Neural progenitor cell (in vitro differentiated cells): ENCODE results near the gene HCAR2. TPM values are rescaled to one million over a fixed set of nuclear protein-coding genes. Genes with fewer than 3 reads are reported as not detected.
A peak's percentile ranks its signal among the peaks of the same experiment; 100 is the strongest.

Source experiments
- DNase-seq: peaks from one replicate; pipeline ENCODE4 v3.0.0-alpha.2; 2016; ENCODE audit warnings: low spot score
- H2AFZ ChIP-seq: fragments of 200-600 bp; sonication (generic); replicated peaks from 2 replicates; pipeline ENCODE4 v1.6.1; 2016; ENCODE audit warnings: antibody characterized with exemption
- H3F3A ChIP-seq: fragments of 200-600 bp; sonication (generic); 2 replicates; pipeline ENCODE4 v1.6.1; 2016; ENCODE audit warnings: antibody characterized with exemption, low read depth
- H3K27ac ChIP-seq: fragments of 200-600 bp; sonication (generic); 2 replicates; pipeline ENCODE4 v1.5.1; 2016; ENCODE audit warnings: mild to moderate bottlenecking
- H3K27me3 ChIP-seq: fragments of 200-600 bp; sonication (generic); 2 replicates; pipeline ENCODE4 v1.6.1; 2016; ENCODE audit warnings: mild to moderate bottlenecking, moderate library complexity
- H3K36me3 ChIP-seq: fragments of 200-600 bp; sonication (generic); 2 replicates; pipeline ENCODE4 v1.5.1; 2016
- H3K4me1 ChIP-seq: fragments of 200-600 bp; sonication (generic); 2 replicates; pipeline ENCODE4 v1.6.1; 2016; ENCODE audit warnings: mixed run types
- H3K4me2 ChIP-seq: fragments of 200-600 bp; sonication (generic); 2 replicates; pipeline ENCODE4 v1.6.1; 2016
- H3K4me3 ChIP-seq: fragments of 200-600 bp; sonication (generic); 2 replicates; pipeline ENCODE4 v1.5.1; 2016
- H3K79me2 ChIP-seq: fragments of 200-600 bp; sonication (generic); 2 replicates; pipeline ENCODE4 v1.6.1; 2016; ENCODE audit warnings: low read depth
- H3K9ac ChIP-seq: fragments of 200-600 bp; sonication (generic); 2 replicates; pipeline ENCODE4 v1.6.1; 2016
- H3K9me3 ChIP-seq: fragments of 200-600 bp; sonication (generic); 2 replicates; pipeline ENCODE4 v1.5.1; 2016; ENCODE audit warnings: low read depth
- H4K20me1 ChIP-seq: fragments of 200-600 bp; sonication (generic); 2 replicates; pipeline ENCODE4 v1.6.1; 2016; ENCODE audit warnings: low read depth
- H3K27ac Mint-ChIP-seq: 3 replicates; pipeline ENCODE4 v1.8.0; 2021; ENCODE audit warnings: mixed read lengths
- H3K27me3 Mint-ChIP-seq: 2 replicates; pipeline ENCODE4 v1.8.0; 2022; ENCODE audit warnings: low read depth, mild to moderate bottlenecking, inconsistent platforms, moderate library complexity, mixed read lengths; ENCODE audit not compliant: insufficient read depth
- H3K36me3 Mint-ChIP-seq: 3 replicates; pipeline ENCODE4 v1.8.0; 2021; ENCODE audit warnings: mixed read lengths
- H3K4me1 Mint-ChIP-seq: 3 replicates; pipeline ENCODE4 v1.8.0; 2021; ENCODE audit warnings: mixed read lengths
- H3K4me3 Mint-ChIP-seq: 3 replicates; pipeline ENCODE4 v1.8.0; 2021; ENCODE audit warnings: mild to moderate bottlenecking, moderate library complexity, mixed read lengths
- H3K9me3 Mint-ChIP-seq: 3 replicates; pipeline ENCODE4 v1.8.0; 2020; ENCODE audit warnings: mixed read lengths
- CTCF ChIP-seq: fragments of 200-600 bp; sonication (generic); IDR thresholded peaks from 2 replicates; pipeline ENCODE4 v1.5.1; 2017; ENCODE audit warnings: antibody characterized with exemption, mild to moderate bottlenecking
- EZH2 ChIP-seq: fragments of 200-600 bp; sonication (generic); IDR thresholded peaks from 2 replicates; pipeline ENCODE4 v1.6.1; 2017; ENCODE audit warnings: antibody characterized with exemption, mild to moderate bottlenecking, moderate library complexity
- EZH2phosphoT487 ChIP-seq: fragments of 200-600 bp; sonication (generic); IDR thresholded peaks from 2 replicates; pipeline ENCODE4 v1.6.1; 2017; ENCODE audit warnings: antibody characterized with exemption
- total RNA-seq: library from RNA; depleted of rRNA; stranded (reverse); fragments of >200 nt; gene quantifications from 2 replicates; pipeline ENCODE4 v1.2.3, GENCODE V29; 2015; ENCODE audit warnings: low replicate concordance

HCAR2 gene
- total RNA-seq, 1 donor from 2014 or later, result not detected

DNA sequence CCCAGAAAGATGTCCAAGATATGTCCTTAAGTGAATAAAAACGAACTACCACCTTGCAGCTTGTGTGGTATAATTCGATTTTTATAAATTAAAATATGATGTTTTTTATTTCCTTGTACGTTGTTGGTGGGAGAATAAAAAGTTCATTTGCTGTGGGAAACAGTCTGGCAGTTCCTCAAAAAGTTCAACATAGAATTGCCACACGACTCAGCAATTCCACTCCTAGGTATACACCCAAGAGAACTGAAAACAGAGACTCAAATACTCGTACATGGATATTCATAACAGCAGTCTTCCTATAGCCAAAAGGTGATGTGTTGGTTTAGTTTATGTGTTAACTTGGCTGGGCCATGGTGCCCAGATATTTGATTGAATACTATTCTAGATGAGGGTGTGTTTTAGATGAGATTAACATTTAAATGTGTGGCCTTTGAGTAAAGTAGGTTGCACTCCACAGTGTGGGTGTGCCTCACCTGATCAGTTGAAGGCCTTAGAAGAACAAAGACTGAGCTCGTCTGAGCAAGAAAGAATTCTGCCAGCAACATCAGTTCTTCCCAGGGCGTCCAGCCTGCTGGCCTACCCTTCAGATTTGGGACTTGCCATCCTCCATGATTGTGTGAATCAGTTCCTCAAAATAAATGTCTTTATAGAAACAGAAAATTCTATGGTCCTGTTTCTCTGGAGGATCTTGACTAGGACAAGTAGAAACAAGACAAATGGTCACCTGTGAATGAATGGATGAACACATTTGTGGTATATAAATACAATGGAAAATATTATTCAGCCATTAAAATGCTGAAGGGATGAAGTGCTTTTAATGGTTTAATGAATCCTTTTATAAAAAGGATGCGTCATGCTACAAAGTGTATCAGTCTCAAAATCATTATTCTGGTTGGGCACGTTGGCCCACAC lies 44.3 kb upstream of the HCAR2 start:
- Histone ChIP-seq H3K4me1 (peaks cover 18% of the 10 kb centered on the region), H3K36me3 (no peaks in the 10 kb centered on the region), H4K20me1 (no peaks in the 10 kb centered on the region), H3K9ac (no peak overlapping the region), H3K27ac (no peak overlapping the region), H3F3A (peaks cover 29% of the 10 kb centered on the region), H3K4me2 (no peak overlapping the region), H2AFZ (no peak overlapping the region), H3K9me3 (no peaks in the 10 kb centered on the region), H3K4me3 (no peak overlapping the region), H3K27me3 (no peaks in the 10 kb centered on the region), H3K79me2 (no peaks in the 10 kb centered on the region)
- Mint-ChIP-seq H3K27me3 (no peaks in the 10 kb centered on the region), H3K4me3 (no peak overlapping the region), H3K4me1 (peaks cover 21% of the 10 kb centered on the region), H3K9me3 (no peaks in the 10 kb centered on the region), H3K27ac (no peak overlapping the region), H3K36me3 (no peaks in the 10 kb centered on the region)
- TF ChIP-seq CTCF, result no peak
- no peak for TF ChIP-seq EZH2phosphoT487
- no peak for TF ChIP-seq EZH2
- no peak for DNase-seq

- Mint-ChIP-seq H3K4me1 (no peaks in the 10 kb centered on the region), H3K27ac (no peak overlapping the region), H3K36me3 (no peaks in the 10 kb centered on the region), H3K4me3 (no peak overlapping the region), H3K9me3 (no peaks in the 10 kb centered on the region), H3K27me3 (peaks cover 2% of the 10 kb centered on the region)
- Histone ChIP-seq H3K79me2 (no peaks in the 10 kb centered on the region), H3K4me1 (no peaks in the 10 kb centered on the region), H3K9ac (no peak overlapping the region), H4K20me1 (no peaks in the 10 kb centered on the region), H3K4me2 (no peak overlapping the region), H3K27me3 (no peaks in the 10 kb centered on the region), H3K9me3 (no peaks in the 10 kb centered on the region), H3K27ac (no peak overlapping the region), H3F3A (no peaks in the 10 kb centered on the region), H3K4me3 (no peak overlapping the region), H3K36me3 (no peaks in the 10 kb centered on the region), H2AFZ (no peak overlapping the region)
- no peak for DNase-seq
- no peak for TF ChIP-seq CTCF
- TF ChIP-seq EZH2phosphoT487, result no peak
- no peak for TF ChIP-seq EZH2
Measured at GRCh38 chr12:122743895-122744525, 40.9 kb upstream of the HCAR2 start.

DNA sequence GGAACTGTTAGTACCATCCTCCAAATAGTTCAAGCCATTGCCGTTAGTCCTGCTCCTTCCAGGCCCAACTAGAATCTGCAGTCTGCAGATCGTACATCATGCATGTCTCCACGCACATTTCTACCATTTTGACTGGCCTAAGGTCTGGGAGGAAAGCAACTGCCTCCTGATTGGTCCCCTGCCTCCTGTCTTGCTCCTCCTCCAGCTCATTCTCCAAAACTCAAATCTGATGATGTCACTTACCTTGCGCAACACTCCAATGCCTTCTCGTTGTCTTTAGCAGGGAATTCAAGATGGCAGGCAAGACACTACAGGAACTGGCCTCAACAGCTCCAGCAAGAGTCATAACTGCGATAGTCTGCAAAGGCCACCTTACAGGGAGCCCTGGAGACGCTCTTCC lies 37.2 kb upstream of the HCAR2 start:
- no peak for DNase-seq
- H3K9me3 ChIP-seq, result no peaks in the 10 kb centered on the region
- H3K4me1 Mint-ChIP-seq, result no peaks in the 10 kb centered on the region
- H3K27ac ChIP-seq, result no peak overlapping the region
- H3K27ac Mint-ChIP-seq, result no peak overlapping the region
- H3F3A ChIP-seq, result no peaks in the 10 kb centered on the region
- no peak for TF ChIP-seq CTCF
- TF ChIP-seq EZH2, result no peak
- no peak for TF ChIP-seq EZH2phosphoT487
- no peak overlapping the region for H3K4me2 ChIP-seq
- H3K4me3 ChIP-seq, result no peak overlapping the region
- no peaks in the 10 kb centered on the region for H3K36me3 ChIP-seq
- no peaks in the 10 kb centered on the region for H3K27me3 ChIP-seq
- no peaks in the 10 kb centered on the region for H3K79me2 ChIP-seq
- H4K20me1 ChIP-seq, result no peaks in the 10 kb centered on the region
- no peak overlapping the region for H3K9ac ChIP-seq
- H3K27me3 Mint-ChIP-seq, result peaks cover 6% of the 10 kb centered on the region
- H3K4me3 Mint-ChIP-seq, result no peak overlapping the region
- peaks cover 2% of the 10 kb centered on the region for H3K36me3 Mint-ChIP-seq
- peak overlapping the region; percentile 22 for H2AFZ ChIP-seq
- H3K4me1 ChIP-seq, result no peaks in the 10 kb centered on the region
- H3K9me3 Mint-ChIP-seq, result peaks cover 3% of the 10 kb centered on the region
